Mucosa of descending colon (tissue), 3 donors: ENCODE measurements around the gene TBX10. TPM values are rescaled to one million over a fixed set of nuclear protein-coding genes. Genes with fewer than 3 reads are reported as not detected.
"Not testable (repeated sequence)": the region's sequence is repeated elsewhere in the genome, so short reads cannot be mapped to it uniquely, and the experiment has no call there.

Source experiments
- ATAC-seq: fragments of 200-7000 bp; cut with Tn5 transposase; one replicate; pipeline ENCODE4 v1.9.1; 2020; ENCODE audit warnings: mild to moderate bottlenecking, moderate library complexity
- DNase-seq, 3 donors: peaks; one replicate each; pipeline ENCODE4 v3.0.0-alpha.2; 2020
- H3K36me3 ChIP-seq: fragments of 200-600 bp; one replicate; pipeline ENCODE4 v1.8.0; 2021; ENCODE audit warnings: low read depth, mild to moderate bottlenecking
- H3K4me1 ChIP-seq: fragments of 200-600 bp; one replicate; pipeline ENCODE4 v1.8.0; 2021; ENCODE audit warnings: low read depth, mild to moderate bottlenecking
- H3K4me3 ChIP-seq: fragments of 200-600 bp; one replicate; pipeline ENCODE4 v1.8.0; 2021; ENCODE audit warnings: mild to moderate bottlenecking
- H3K9me3 ChIP-seq: fragments of 200-600 bp; one replicate; pipeline ENCODE4 v1.8.0; 2021; ENCODE audit warnings: mild to moderate bottlenecking
- intact Hi-C, 2 donors: fragments of 100-400 bp; cut with DNase I in 1 of 2; cut with micrococcal nuclease in 1 of 2; formaldehyde crosslinking; loops; one replicate each; pipeline versions ENCODE4 v1.11.0 to v1.11.1; 2022; cut with DNase I, micrococcal nuclease
- total RNA-seq, 3 donors: library from RNA; stranded (reverse); fragmentation: NEBNext Ultra II Directional in 2 of 3; extraction: Animal tissue kit (Norgen Biotek cat#: 25700) in 2 of 3; gene quantifications; one replicate each; pipeline versions ENCODE4 v1.2.1 to v1.2.4, GENCODE V29; 2021 to 2023
- TF ChIP-seq, protein P1 (sequence below): fragments of 200-600 bp; IDR thresholded peaks from one replicate; pipeline ENCODE4 v1.8.0; 2022; ENCODE audit warnings: antibody characterized with exemption, mild to moderate bottlenecking
- donor health status: DM: no; HTN: no; CAD: no; lungs with moderate emphysema.
- donor health status: DM: no; HTN: no; CAD: no.
- donor health status: DM: no; HTN: yes; CAD: no.

Gene TBX10
- total RNA-seq, 3 donors from 2014 or later, result 3.7 to 19.1 (median 9.6) TPM

DNA sequence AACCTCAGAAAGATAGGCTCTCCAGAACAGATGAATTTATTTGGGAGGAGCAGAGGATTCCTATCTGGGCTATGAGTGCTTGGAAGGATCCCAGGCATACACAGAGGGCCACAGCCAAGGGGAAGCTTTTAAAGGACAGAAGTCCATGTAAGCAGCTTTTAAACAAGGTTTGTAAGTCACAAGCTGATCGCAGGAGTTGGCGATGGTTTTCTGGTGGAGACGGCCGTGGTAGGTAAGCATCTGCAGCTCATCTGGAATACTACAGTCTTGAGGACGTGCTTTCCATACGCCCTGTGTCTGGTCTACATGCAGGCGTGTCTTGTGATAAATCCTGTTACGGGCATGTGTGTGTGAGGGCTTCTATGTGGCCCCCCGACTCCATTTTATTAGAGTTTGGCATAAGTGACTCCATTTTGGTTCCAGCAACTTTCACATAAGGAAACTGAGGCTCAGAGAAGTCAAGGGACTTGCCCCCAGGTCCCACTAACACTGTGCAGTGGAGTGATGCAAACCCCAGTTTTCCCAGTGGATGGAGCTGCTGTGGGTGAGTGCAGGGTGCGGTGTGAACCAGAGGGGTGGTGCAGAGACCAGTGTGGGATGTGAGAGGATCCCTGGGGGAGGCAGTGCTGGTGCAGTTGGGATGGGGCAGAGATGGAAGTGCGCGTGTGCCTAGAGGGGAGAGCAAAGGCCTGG, 22.7 kb upstream of the TBX10 start:
- Histone ChIP-seq H3K4me1 (peaks cover 5% of the 10 kb centered on the region), H3K9me3 (no peaks in the 10 kb centered on the region), H3K4me3 (no peak overlapping the region), H3K36me3 (no peaks in the 10 kb centered on the region)
- ATAC-seq, result no peak
- intact Hi-C loops, result no loop called here
- TF ChIP-seq, protein P1, sequence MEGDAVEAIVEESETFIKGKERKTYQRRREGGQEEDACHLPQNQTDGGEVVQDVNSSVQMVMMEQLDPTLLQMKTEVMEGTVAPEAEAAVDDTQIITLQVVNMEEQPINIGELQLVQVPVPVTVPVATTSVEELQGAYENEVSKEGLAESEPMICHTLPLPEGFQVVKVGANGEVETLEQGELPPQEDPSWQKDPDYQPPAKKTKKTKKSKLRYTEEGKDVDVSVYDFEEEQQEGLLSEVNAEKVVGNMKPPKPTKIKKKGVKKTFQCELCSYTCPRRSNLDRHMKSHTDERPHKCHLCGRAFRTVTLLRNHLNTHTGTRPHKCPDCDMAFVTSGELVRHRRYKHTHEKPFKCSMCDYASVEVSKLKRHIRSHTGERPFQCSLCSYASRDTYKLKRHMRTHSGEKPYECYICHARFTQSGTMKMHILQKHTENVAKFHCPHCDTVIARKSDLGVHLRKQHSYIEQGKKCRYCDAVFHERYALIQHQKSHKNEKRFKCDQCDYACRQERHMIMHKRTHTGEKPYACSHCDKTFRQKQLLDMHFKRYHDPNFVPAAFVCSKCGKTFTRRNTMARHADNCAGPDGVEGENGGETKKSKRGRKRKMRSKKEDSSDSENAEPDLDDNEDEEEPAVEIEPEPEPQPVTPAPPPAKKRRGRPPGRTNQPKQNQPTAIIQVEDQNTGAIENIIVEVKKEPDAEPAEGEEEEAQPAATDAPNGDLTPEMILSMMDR, result no peak
- no peak for DNase-seq

DNA sequence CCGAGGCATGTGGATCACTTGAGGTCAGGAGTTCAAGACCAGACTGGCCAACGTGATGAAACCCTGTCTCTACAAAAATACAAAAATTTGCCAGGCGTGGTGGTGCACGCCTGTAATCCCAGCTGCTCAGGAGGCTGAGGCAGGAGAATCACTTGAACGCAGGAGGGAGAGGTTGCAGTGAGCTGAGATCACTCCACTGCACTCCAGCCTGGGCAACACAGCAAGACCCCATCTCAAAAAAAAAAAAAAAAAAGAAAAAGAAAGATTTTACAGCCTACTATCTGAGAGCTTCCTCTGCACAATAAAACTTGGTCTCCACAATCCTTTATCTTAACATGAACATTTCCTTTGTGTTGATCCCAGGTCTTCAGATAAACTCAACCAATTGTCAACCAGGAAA, 21.2 kb upstream of the TBX10 start:
- H3K9me3 ChIP-seq, DNase-seq, H3K4me3 ChIP-seq, ATAC-seq, intact Hi-C loops, H3K36me3 ChIP-seq, H3K4me1 ChIP-seq: not testable (repeated sequence)

DNA sequence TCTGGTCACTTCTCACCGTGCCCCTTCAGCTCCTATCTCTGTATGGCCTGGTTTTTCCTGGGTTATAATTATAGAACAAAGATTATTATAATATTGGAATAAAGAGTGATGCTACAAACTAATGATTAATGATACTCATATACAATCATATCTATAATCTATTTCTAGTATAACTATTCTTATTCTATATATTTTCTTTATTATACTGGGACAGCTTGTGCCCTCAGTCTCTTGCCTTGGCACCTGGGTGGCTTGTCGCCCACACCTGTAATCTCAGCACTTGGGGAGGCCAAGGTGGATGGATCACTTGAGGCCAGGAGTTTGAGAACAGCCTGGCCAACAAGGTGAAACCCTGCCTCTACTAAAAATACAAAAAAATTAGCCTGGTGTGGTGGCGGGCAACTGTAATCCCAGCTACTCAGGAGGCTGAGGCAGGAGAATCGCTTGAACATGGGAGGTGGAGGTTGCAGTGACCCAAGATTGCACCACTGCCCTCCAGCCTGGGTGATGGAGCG, 20.1 kb upstream of the TBX10 start:
- DNase-seq, result peak in 1 of 3 donors; percentile 15

DNA sequence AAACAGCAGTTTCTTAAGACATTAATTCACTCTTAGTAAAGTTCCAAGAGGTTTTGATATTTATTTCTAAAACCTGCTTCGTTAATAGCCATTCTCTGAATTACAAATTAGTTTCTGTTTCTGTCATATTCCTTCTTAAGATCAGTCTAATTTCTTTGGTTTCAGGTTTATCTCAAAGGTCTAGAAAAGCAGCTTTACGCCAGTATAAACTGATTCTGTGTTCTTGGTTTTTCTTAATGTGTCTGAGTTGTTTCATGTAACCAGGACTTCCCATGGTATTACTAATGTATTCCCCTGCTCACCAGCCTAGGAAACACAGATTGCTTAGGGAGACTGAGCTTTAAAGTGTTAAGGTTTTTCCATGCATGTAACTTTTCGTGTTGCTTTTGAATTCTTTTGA, 17.7 kb upstream of the TBX10 start:
- H3K36me3 ChIP-seq, result no peaks in the 10 kb centered on the region
- intact Hi-C loops, result no loop called here
- TF ChIP-seq, protein P1, result no peak
- H3K4me1 ChIP-seq, result peaks cover 7% of the 10 kb centered on the region
- no peaks in the 10 kb centered on the region for H3K9me3 ChIP-seq
- ATAC-seq, result no peak
- no peak for DNase-seq
- no peak overlapping the region for H3K4me3 ChIP-seq

More for the DNA sequence above, 20.1 kb upstream of the TBX10 start:
- H3K4me1 ChIP-seq, H3K9me3 ChIP-seq, ATAC-seq, H3K4me3 ChIP-seq, H3K36me3 ChIP-seq, intact Hi-C loops: not testable (repeated sequence)

DNA sequence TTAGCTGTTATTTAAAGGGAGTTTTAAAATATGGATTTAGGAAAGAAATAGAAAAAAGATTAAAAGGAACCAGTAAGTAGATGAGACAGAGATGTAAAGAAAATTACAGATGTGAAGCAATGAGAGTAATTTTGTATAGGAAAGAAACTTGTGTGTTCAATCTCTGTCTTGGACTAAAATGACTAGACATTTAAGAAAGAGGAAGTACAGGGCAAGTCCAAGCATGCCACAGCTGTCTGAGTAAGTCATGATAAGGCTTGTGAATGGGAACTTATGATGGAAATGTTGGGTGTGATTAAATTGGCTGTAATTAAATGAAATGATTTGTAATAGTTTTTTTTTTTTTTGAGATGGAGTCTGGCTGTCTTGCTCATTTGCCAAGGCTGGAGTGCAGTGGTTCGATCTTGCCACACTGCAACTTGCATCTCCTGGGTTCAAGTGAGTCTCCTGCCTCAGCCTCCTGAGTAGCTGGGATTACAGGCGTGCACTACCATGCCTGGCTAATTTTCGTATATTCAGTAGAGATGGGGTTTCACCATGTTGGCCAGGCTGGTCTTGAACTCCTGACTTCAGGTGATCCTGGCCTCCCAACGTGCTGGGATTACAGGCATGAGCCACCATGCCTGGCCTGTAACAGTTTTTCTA, 16.8 kb upstream of the TBX10 start:
- TF ChIP-seq, protein P1, result no peak
- no peaks in the 10 kb centered on the region for H3K9me3 ChIP-seq
- peaks cover 10% of the 10 kb centered on the region for H3K4me1 ChIP-seq
- ATAC-seq, result no peak
- no peak overlapping the region for H3K4me3 ChIP-seq
- intact Hi-C loops, result no loop called here
- DNase-seq, result no peak
- H3K36me3 ChIP-seq, result no peaks in the 10 kb centered on the region

DNA sequence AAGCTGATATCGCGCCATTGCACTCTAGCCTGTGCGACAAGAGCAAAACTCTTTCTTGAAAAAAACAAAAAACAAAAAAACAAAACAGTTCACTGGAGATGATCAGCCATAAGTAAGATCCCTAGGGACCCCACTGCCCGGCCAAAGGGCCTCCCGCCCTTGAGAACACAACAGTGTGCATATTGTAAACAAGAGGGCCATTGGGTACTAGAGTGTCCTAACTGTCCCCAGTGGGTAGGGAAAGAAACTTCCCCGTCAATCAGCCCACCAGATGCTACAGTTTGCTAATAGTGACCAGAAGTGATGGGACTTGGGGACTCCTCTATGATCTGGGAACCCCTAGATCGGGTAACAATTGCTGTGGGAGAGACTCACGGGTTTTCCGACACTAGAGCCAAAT, 14.7 kb upstream of the TBX10 start:
- peak in 1 of 3 donors; percentile 16 for DNase-seq
- no peak for ATAC-seq
- peaks cover 15% of the 10 kb centered on the region for H3K4me1 ChIP-seq
- TF ChIP-seq, protein P1, result no peak
- no peaks in the 10 kb centered on the region for H3K36me3 ChIP-seq
- no peaks in the 10 kb centered on the region for H3K9me3 ChIP-seq
- intact Hi-C loops, result no loop called here
- H3K4me3 ChIP-seq, result no peak overlapping the region
